ENCODE measurements around the gene TATDN3. TPM values are rescaled to one million over a fixed set of nuclear protein-coding genes. Genes with fewer than 3 reads are reported as not detected.
"Not testable (repeated sequence)": the region's sequence is repeated elsewhere in the genome, so short reads cannot be mapped to it uniquely, and the experiment has no call there.

The TATDN3 gene
- polyA plus RNA-seq, 1 of the 3 experiments (the other 2 are of a cell fraction): 5.2 TPM

DNA sequence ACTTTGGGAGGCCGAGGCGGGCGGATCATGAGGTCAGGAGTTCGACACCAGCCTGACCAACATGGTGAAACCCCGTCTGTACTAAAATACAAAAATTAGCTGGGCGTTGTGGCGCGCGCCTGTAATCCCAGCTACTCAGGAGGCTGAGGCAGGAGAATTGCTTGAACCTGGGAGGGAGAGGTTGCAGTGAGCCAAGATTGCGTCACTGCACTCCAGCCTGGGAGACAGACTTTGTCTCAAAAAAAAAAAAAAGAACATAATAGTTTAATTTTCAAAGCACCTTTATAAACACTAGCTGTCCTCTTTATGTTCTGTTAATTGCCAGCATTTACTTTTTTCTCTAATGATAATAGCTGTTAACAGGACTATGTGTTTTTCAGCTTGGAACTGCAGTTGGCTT lies 71.7 kb downstream of the TATDN3 start:
- not testable (repeated sequence) for H3K9ac ChIP-seq; H3K4me2 ChIP-seq; H2AFZ ChIP-seq (ENCODE audit: low read depth); H3K27ac ChIP-seq (ENCODE audit: low read depth in 2 of 2, low read length in 1 of 2); H3K4me1 ChIP-seq (ENCODE audit: control insufficient read depth in 1 of 2, insufficient read depth in 2 of 2, low read depth in 1 of 2, low read length in 1 of 2); DNase-seq; H4K20me1 ChIP-seq (ENCODE audit: insufficient read depth); H3K27me3 ChIP-seq (ENCODE audit: insufficient read depth); H3K9me2 ChIP-seq; H3F3A ChIP-seq (replicated peaks; ENCODE audit: insufficient read depth); H3K4me3 ChIP-seq (ENCODE audit: low read depth in 2 of 2, low read length in 1 of 2); H3K9me3 ChIP-seq
- ChIA-PET POLR2A (interaction anchor here (0.6 kb wide), 1 partner anchor 21 kb away, joined by 4 read pairs; no protein-coding TSS in a partner anchor), CTCF (interaction anchor here (0.6 kb wide), 1 partner anchor 576 kb away, joined by 3 read pairs; no protein-coding TSS in a partner anchor)
- Histone ChIP-seq H3K79me2 (ENCODE audit: insufficient read depth) (peaks cover 56% of the 10 kb centered on the region), H3K36me3 (replicated peaks in 1 of 2; ENCODE audit: control insufficient read depth in 1 of 2, insufficient read depth in 2 of 2, low read length in 1 of 2) (peaks cover 28% of the 10 kb centered on the region in 2 experiments)
- 88% methylated on average over 10 of the region's 10 CpGs for WGBS (ENCODE audit: low lambda C conversion rate)

- Histone ChIP-seq H3K27me3 (ENCODE audit: insufficient read depth) (no peaks in the 10 kb centered on the region), H3K79me2 (ENCODE audit: insufficient read depth) (peaks cover 48% of the 10 kb centered on the region), H3K4me1 (ENCODE audit: control insufficient read depth in 1 of 2, insufficient read depth in 2 of 2, low read depth in 1 of 2, low read length in 1 of 2) (peaks cover 0 to 6% of the 10 kb centered on the region in 2 experiments; a peak in 2 of 4 replicates), H3K4me2 (no peak overlapping the region), H3F3A (replicated peaks; ENCODE audit: insufficient read depth) (peaks cover 4% of the 10 kb centered on the region), H3K9me2 (no peaks in the 10 kb centered on the region), H3K4me3 (ENCODE audit: low read depth in 2 of 2, low read length in 1 of 2) (no peak overlapping the region), H3K9ac (no peak overlapping the region), H3K36me3 (replicated peaks in 1 of 2; ENCODE audit: control insufficient read depth in 1 of 2, insufficient read depth in 2 of 2, low read length in 1 of 2) (peaks cover 34 to 36% of the 10 kb centered on the region in 2 experiments), H2AFZ (ENCODE audit: low read depth) (no peak overlapping the region), H3K27ac (ENCODE audit: low read depth in 2 of 2, low read length in 1 of 2) (no peak overlapping the region), H3K9me3 (no peaks in the 10 kb centered on the region), H4K20me1 (ENCODE audit: insufficient read depth) (no peaks in the 10 kb centered on the region)
- 100% methylated on average over 4 of the region's 4 CpGs for WGBS (ENCODE audit: low lambda C conversion rate)
- CTCF ChIA-PET: no interaction called here
- no peak for TF ChIP-seq FOSL2 (IDR thresholded peaks at IDR 0.05; ENCODE audit: borderline replicate concordance, low read depth)
- no peak for TF ChIP-seq POLR2AphosphoS5 (IDR thresholded peaks at IDR 0.05; ENCODE audit: low read depth, low read length)
- no peak for TF ChIP-seq TEAD4 (IDR thresholded peaks at IDR 0.05; ENCODE audit: borderline replicate concordance, insufficient read depth)
- TF ChIP-seq, protein P1, sequence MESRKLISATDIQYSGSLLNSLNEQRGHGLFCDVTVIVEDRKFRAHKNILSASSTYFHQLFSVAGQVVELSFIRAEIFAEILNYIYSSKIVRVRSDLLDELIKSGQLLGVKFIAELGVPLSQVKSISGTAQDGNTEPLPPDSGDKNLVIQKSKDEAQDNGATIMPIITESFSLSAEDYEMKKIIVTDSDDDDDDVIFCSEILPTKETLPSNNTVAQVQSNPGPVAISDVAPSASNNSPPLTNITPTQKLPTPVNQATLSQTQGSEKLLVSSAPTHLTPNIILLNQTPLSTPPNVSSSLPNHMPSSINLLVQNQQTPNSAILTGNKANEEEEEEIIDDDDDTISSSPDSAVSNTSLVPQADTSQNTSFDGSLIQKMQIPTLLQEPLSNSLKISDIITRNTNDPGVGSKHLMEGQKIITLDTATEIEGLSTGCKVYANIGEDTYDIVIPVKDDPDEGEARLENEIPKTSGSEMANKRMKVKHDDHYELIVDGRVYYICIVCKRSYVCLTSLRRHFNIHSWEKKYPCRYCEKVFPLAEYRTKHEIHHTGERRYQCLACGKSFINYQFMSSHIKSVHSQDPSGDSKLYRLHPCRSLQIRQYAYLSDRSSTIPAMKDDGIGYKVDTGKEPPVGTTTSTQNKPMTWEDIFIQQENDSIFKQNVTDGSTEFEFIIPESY (IDR thresholded peaks at IDR 0.05; ENCODE audit: borderline replicate concordance, low read depth): no peak
- no peak for TF ChIP-seq TCF12 (IDR thresholded peaks at IDR 0.05)
- no peak for TF ChIP-seq RXRA (IDR thresholded peaks at IDR 0.05; ENCODE audit: borderline replicate concordance, low read depth)
- TF ChIP-seq, protein P2, sequence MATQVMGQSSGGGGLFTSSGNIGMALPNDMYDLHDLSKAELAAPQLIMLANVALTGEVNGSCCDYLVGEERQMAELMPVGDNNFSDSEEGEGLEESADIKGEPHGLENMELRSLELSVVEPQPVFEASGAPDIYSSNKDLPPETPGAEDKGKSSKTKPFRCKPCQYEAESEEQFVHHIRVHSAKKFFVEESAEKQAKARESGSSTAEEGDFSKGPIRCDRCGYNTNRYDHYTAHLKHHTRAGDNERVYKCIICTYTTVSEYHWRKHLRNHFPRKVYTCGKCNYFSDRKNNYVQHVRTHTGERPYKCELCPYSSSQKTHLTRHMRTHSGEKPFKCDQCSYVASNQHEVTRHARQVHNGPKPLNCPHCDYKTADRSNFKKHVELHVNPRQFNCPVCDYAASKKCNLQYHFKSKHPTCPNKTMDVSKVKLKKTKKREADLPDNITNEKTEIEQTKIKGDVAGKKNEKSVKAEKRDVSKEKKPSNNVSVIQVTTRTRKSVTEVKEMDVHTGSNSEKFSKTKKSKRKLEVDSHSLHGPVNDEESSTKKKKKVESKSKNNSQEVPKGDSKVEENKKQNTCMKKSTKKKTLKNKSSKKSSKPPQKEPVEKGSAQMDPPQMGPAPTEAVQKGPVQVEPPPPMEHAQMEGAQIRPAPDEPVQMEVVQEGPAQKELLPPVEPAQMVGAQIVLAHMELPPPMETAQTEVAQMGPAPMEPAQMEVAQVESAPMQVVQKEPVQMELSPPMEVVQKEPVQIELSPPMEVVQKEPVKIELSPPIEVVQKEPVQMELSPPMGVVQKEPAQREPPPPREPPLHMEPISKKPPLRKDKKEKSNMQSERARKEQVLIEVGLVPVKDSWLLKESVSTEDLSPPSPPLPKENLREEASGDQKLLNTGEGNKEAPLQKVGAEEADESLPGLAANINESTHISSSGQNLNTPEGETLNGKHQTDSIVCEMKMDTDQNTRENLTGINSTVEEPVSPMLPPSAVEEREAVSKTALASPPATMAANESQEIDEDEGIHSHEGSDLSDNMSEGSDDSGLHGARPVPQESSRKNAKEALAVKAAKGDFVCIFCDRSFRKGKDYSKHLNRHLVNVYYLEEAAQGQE (IDR thresholded peaks at IDR 0.05; ENCODE audit: low read depth, low read length): no peak
- no peak for TF ChIP-seq TAF1 (IDR thresholded peaks at IDR 0.05; ENCODE audit: borderline replicate concordance, low read depth, low read length)
- TF ChIP-seq GABPA (IDR thresholded peaks at IDR 0.05; ENCODE audit: low read depth): no peak
- TF ChIP-seq RFX5 (IDR thresholded peaks at IDR 0.05; ENCODE audit: low read length): no peak
- TF ChIP-seq FOXJ3 (CRISPR knock-in tag; IDR thresholded peaks at IDR 0.05): no peak
- TF ChIP-seq SMC3 (IDR thresholded peaks at IDR 0.05; ENCODE audit: low read depth, low read length): no peak
- DNase-seq: no peak
- POLR2A ChIA-PET: no interaction called here
These were observed 72.5 kb downstream of the TATDN3 start for GRCh38 chr1:212864201-212864600.

Small RNAs within 50 kb of the gene (small RNA-seq; reads per million reads assigned to genes)
- 0 reads per million in 7 experiments for gene AC104333.1
- gene AC104333.2: 0 to 1.1 (median 0) reads per million in 7 experiments

Other genes with a start within 250 kb of the TATDN3 start
- gene ATF3, start 183.1 kb upstream of the TATDN3 start, polyA plus RNA-seq (2012; rRNA removed): 29.7 TPM in 2 replicates
- gene BATF3, start 92.1 kb upstream of the TATDN3 start, polyA plus RNA-seq (2012; rRNA removed): 0.76 and 0.86 TPM in 2 replicates
- gene NSL1, start 117 bp upstream of the TATDN3 start, polyA plus RNA-seq (2012; rRNA removed): 17.8 and 22.5 TPM in 2 replicates
- gene SPATA45, start 55.8 kb downstream of the TATDN3 start, polyA plus RNA-seq (2012; rRNA removed): 0.24 TPM in 1 of 2 replicates, not detected in the other
- 1.7 and 2.5 TPM in 2 replicates for gene FLVCR1, start 66.4 kb downstream of the TATDN3 start, polyA plus RNA-seq (2012; rRNA removed)
- 0.41 and 0.55 TPM in 2 replicates for gene VASH2, start 158.6 kb downstream of the TATDN3 start, polyA plus RNA-seq (2012; rRNA removed)
- 14.0 and 17.8 TPM in 2 replicates for gene ANGEL2, start 224.0 kb downstream of the TATDN3 start, polyA plus RNA-seq (2012; rRNA removed)